Activated CD8-positive, alpha-beta memory T cell treated with anti-CD3 and anti-CD28 coated beads for 48 hours (primary cell): ENCODE results near the gene CAPZA1.

Source experiments
- DNase-seq, 3 experiments: peaks; one replicate each; pipeline ENCODE4 v3.0.0-alpha.2; 2020; ENCODE audit warnings: low read depth in 2 of 3, low spot score in 2 of 3

The CAPZA1 gene

GRCh38 chr1:112700290-112701226 is 80.9 kb downstream of the CAPZA1 start:
- DNase-seq: peak in 2 of 3 experiments; percentile 48 to 75

DNA sequence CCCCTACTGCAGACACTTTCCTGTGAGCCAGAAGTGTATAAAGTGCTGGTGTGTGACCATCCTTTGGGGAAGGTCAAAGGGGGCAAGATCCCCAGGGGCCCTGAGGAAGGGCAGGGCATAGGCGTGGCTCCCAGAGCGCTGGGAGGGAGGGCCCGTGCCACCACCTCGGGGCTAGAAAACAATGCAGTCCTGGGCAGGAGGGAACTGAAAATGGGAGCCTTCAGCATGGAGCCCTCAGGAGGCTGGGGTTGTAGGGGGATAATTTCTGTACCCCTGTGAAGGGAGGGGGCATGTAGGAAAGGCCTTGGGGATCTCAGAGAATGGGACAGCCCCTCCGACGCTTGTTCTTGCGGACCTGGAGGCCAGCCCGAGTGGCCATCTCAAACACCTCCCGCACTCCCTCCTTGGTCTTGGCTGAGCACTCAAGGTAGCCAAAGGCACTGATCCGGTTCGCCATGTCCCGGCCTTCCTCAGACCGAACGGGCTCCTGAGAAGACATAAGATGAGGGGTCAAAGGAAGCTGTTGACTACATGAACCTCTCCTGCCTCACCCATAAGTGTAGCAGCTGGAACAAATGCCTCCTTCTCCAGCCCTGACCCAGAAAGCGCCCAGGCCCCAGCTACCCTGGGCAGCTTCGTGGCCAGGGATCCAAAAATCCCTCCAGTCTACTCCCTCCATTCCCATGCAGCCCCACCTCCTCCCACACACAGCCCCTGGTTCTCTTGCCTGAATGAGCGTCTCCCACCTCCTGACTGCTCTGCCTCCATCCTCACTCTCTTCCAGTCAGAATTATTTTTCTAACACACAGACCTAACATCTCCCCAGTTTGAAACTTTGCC is 81.8 kb downstream of the CAPZA1 start:
- DNase-seq: no peak

- no peak for DNase-seq
These were observed 82.4 kb downstream of the CAPZA1 start for GRCh38 chr1:112702067-112702395.

GRCh38 chr1:112702420-112703261 is 83.0 kb downstream of the CAPZA1 start:
- no peak for DNase-seq

DNA sequence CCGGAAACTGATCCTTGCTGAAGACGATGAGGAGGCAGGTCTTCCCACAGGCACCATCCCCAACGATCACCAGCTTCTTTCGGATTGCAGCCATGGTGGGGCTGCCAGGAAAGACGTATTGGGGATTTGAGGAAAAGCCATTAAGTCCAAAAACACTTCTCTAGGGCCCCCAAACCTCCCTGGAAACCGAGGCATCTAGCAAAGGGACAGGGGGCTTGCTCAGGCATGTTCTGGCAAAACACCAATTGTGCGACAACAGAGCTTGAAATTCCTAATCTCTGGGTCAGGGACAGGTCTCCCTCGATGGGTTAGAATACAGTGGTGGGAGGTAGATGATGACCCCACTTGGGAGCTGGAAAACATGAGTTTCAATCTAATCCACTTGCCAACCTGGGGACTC is 84.1 kb downstream of the CAPZA1 start:
- DNase-seq: no peak

DNA sequence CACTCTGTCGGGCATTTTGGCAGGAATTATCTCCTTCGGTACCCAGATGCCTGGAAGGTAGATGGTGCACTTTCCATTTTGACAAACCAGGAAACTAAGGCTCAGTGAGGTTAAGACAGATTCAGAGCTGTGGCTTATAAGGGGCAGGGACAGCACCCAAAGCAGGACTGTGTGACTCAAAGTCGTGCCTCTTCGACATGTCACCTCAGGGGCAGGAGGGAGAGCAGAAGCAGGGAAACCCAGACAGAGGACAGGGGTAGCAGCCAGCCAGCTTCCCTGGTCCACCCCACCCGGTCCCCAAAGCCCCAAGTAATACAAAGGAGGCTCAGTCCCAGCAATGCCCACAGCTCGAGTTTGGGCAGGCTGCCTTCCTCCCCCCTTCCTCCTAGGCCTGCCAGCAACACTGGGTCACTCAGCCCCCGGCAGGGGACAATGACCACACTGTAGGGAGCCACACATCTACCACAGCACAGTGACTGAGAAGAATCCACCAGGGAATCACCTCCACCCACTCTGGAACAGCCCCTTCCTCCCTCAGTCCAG is 84.8 kb downstream of the CAPZA1 start:
- DNase-seq: no peak

GRCh38 chr1:112704934-112705627 is 85.4 kb downstream of the CAPZA1 start:
- DNase-seq: peak in 2 of 3 experiments; percentile 22 to 25

- no peak for DNase-seq
These were observed 87.0 kb downstream of the CAPZA1 start, which contains the start of gene RHOC for GRCh38 chr1:112706505-112707220. RHOC (minus strand) TSS chr1:112707127; CDS start chr1:112703799, 3,328 bp downstream.

GRCh38 chr1:112707221-112708001 is 87.8 kb downstream of the CAPZA1 start:
- DNase-seq: peak in 2 of 3 experiments; percentile 43 to 49

DNA sequence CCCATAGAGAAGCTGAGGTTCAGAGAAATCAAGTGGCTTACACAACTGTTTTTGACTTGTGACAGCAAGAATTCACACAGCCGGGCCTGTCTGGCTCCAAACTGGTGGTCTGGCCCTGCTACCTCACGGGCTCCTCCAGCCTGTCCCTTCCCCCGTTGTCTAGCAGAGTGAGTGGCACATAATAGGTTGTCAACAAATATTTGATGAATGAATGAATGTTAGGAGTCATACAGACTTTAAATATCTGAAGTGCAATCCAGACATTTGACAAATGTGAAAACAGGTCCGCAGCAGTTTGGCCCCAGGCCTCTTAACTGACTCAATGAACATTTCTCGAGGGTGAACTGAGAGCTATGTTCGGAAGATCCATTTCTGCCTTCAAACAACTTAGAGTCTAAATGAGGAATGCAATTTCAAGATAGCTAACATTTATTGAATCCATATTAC is 88.4 kb downstream of the CAPZA1 start:
- no peak for DNase-seq

- no peak for DNase-seq
These were observed 88.9 kb downstream of the CAPZA1 start for GRCh38 chr1:112708489-112708888.

- no peak for DNase-seq
These were observed 90.5 kb downstream of the CAPZA1 start for GRCh38 chr1:112710159-112710558.

GRCh38 chr1:112710586-112710985 is 91.0 kb downstream of the CAPZA1 start:
- DNase-seq: no peak

DNA sequence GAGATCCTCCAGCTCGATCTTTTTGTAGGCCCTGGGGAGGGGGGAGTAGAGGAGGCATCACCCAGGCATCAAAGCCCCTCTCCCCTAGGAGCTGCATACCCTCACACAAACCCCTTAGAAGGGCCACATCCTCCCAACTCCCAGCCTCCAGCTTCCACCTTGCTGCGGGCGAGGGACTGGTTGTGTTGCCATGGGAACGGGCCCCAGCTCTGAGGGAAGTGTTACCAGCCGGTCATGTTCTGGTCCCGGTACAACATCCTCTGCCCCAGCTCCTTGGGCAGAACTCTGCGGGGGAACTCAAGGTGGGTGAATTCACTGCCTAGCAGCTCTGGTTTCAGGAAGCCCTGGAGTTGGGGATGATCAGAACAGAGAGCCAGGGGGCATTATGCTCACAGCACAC is 91.4 kb downstream of the CAPZA1 start:
- DNase-seq: no peak

DNA sequence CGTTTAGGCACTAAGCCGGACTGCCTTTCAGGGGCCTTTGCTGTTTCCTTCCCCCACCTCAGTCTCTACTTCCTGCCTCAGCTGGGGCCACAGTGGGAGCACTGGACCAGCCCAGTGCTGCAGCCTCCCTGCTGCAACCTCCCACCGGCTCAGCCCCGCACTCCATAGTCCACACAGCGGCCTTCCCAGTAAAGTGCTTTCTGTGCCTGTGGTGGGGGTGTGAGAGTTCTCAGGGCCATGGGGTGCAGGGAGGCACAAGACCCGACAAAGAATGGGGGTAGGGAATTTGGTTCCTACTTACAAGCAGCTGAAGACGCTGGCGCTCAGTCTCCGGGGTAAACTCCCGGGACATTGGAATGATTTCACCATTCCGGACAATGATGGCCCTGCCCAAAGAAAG is 92.0 kb downstream of the CAPZA1 start:
- no peak for DNase-seq

DNA sequence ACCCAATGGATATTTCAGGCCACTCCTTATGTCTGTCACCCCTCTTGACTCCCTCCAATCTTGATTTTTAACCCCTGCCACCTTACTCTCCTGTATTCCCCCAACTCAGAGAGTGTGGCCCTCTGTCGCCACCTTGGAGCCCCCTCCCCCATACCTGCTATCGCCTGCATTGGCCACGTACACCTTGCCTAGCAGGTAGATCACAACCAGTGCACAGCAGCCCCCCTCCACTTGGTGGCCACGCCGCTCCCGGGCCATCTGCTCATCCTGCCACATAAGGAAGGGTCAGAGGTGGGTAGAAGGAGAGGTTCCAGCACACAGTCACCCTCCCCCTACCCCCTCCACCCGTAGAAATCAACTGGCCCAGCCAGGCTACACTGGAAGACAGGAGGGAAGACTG is 92.6 kb downstream of the CAPZA1 start:
- no peak for DNase-seq

GRCh38 chr1:112712701-112713128 is 93.1 kb downstream of the CAPZA1 start:
- DNase-seq: no peak

DNA sequence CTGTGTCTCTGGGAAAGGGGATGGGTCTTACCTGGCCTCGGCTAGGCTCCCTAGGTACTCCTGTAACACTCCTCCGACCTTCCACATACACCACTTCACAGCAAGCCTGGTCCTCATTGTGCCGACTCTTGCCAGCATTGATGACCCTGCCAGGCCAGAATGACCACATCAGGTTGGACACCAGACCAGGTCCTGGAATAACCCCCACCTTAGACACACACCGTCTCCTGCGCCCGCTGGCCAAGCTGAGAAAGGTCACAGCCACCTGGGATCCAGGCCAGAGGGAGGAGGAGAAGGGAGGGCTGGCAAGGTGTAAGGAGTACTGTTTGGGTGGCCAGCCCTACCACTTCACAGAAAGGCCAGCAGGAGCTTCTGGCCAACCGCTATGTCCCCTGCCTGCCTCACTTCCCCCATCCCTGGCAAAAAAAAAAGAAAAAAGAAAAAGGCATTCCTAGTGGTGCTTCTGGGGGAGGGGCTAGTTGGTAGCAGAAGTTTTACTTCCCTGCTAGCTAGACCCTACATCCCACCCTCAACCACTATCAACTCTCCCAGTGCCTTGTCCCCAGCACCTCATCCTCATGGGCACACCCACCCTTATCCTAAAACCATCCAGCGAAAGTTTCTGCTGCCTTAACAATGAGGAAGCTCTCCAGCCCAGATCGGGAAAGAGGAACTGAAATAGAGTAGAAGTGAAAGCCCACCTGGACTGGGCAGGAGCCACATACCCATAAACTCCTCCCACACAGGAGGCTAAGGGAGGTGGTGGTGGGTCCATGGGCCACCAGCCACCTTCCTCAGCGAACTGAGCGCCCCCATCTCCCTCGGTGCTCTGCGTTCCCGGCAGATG is 94.1 kb downstream of the CAPZA1 start:
- DNase-seq: no peak
